Heart right ventricle (tissue), 16 donors: Measurements from ENCODE around the gene TBCK. TPM values are rescaled to one million over a fixed set of nuclear protein-coding genes. Genes with fewer than 3 reads are reported as not detected.

Source experiments
- ATAC-seq, 8 donors: fragments of 200-7000 bp; cut with Tn5 transposase; one replicate each; pipeline ENCODE4 v1.9.1; 2020; ENCODE audit warnings: mild to moderate bottlenecking in 8 of 8, moderate library complexity in 8 of 8, moderate number of reproducible peaks in 1 of 8
- DNase-seq, 2 donors: peaks; one replicate each; pipeline ENCODE4 v3.0.0-alpha.2; 2020
- H3K27ac ChIP-seq, 10 donors: fragments of 200-600 bp; sonication (generic) in 2 of 10; one replicate each; pipeline versions ENCODE4 v1.5.0 to v1.8.0; 2020 to 2022; ENCODE audit warnings: mild to moderate bottlenecking in 3 of 10
- H3K27me3 ChIP-seq, 7 donors: fragments of 200-600 bp; one replicate each; pipeline ENCODE4 v1.8.0; 2021 to 2022; ENCODE audit warnings: mild to moderate bottlenecking in 2 of 7
- H3K36me3 ChIP-seq, 9 donors: fragments of 200-600 bp; sonication (generic) in 1 of 9; one replicate each; pipeline versions ENCODE4 v1.5.0 to v1.8.0; 2020 to 2022; ENCODE audit warnings: mild to moderate bottlenecking in 2 of 9
- H3K4me1 ChIP-seq, 9 donors: fragments of 200-600 bp; sonication (generic) in 1 of 9; one replicate each; pipeline versions ENCODE4 v1.5.0 to v1.8.0; 2020 to 2022; ENCODE audit warnings: mild to moderate bottlenecking in 4 of 9
- H3K4me3 ChIP-seq, 10 donors: fragments of 200-600 bp; sonication (generic) in 2 of 10; one replicate each; pipeline versions ENCODE4 v1.5.0 to v1.8.0; 2020 to 2022; ENCODE audit warnings: mild to moderate bottlenecking in 7 of 10, moderate library complexity in 2 of 10
- H3K9me3 ChIP-seq, 11 donors: fragments of 200-600 bp in 10 of 11; sonication (generic) in 2 of 11; one replicate each; pipeline versions ENCODE4 v1.5.0 to v1.8.0; 2013 to 2022; ENCODE audit warnings: mild to moderate bottlenecking in 2 of 11, control low read depth in 1 of 11, moderate library complexity in 1 of 11
- WGBS, 2 donors: extraction: QIAGEN DNeasy Blood & Tissue Kit; methylation state at CpG; one replicate each; pipeline ENCODE4 v1.1.7; 2013; ENCODE audit warnings: inconsistent platforms in 1 of 2; 5-methylcytosine and 5-hydroxymethylcytosine counted together
- intact Hi-C, 10 donors: fragments of 100-400 bp; cut with DNase I; formaldehyde crosslinking; loops; one replicate each; pipeline versions ENCODE4 v1.11.1 to v1.14.2; 2022
- polyA plus RNA-seq, 2 donors: library from polyadenylated mRNA; stranded (reverse); fragments of 200-250 nt; gene quantifications; one replicate each; pipeline ENCODE4 v1.2.3, GENCODE V29; 2013
- total RNA-seq, 10 donors: library from RNA; stranded (reverse); fragmentation: NEBNext Ultra II Directional in 3 of 10; extraction: Animal tissue kit (Norgen Biotek cat#: 25700) in 3 of 10; gene quantifications; one replicate each; pipeline versions ENCODE4 v1.2.1 to v1.2.4, GENCODE V29; 2021 to 2023
- TF ChIP-seq, protein P1 (sequence below), 9 donors: fragments of 200-600 bp; sonication (generic) in 2 of 9; IDR thresholded peaks; one replicate each; pipeline versions ENCODE4 v1.5.0 to v1.8.0; 2021 to 2022; ENCODE audit warnings: antibody characterized with exemption in 9 of 9, mild to moderate bottlenecking in 5 of 9, moderate library complexity in 1 of 9
- donor health status: Arrhythmogenic right ventricular cardiomyopathy.
- donor health status: ischemic (EF 13 %, LVEDD 7.1; RV severe dilation, severe dysfunction).
- donor health status: healthy with polysubstance abuse.
- donor health status: DM: no; HTN: yes; CAD: no.
- donor health status: DM: no; HTN: no; CAD: no.
- donor health status: ischemic (EF 25% LVEDD 6.9; RV normal size, moderate dysfunction).
- donor health status: ischemic (EF 25% LVEDD 5.7; RV mildly dilated, moderate dysfunction).
- donor health status: healthy.
- donor health status: DM: yes; HTN: yes; CAD: no.
- donor health status: Ischemic cardiomyopathy.
- donor health status: ischemic (EF 35%, LVEDD 5.7; RV mildly dilated, moderate dysfunction).
- donor health status: nonischemic (EF 11% LVEDD 7.7; RV severe dilation, severe dysfunction).
- donor health status: DM: yes; HTN: yes; CAD: no.
- donor health status: PGD.
- donor health status: ischemic (EF 29% LVEDD 5.4; RV normal size, mild dysfunction).
- donor health status: nonischemic (EF 23%, LVEDD 6.1; RV moderate dilation, normal function).

TBCK gene
- total and polyA plus RNA-seq, 12 donors, result 5.0 to 22.8 (median 17.4) TPM

DNA sequence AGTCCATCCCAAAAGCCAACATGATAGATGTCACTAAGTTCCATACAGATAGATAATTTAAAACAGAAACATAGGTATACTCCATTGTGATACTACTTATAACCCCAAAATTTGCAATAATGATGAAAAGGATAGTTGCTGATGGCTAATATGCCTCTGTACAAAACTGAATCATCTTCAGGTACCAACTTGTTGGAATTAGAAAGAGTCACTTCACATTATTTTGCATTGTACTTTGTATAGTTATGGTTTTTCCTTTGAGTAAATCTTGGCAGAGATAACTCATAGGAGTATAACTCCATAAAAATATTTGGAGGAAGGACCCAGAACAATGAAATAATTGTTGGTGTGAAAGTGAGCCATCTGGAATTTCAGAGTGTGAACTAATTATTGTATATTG is 35.0 kb upstream of the TBCK start:
- intact Hi-C loops, result no loop called here

GRCh38 chr4:106347167-106347566 is 31.2 kb upstream of the TBCK start:
- peaks cover 0 to 22% (median 8%) of the 10 kb centered on the region in 9 donors for H3K4me1 ChIP-seq
- intact Hi-C loops, result no loop called here
- no peak for DNase-seq
- H3K27ac ChIP-seq, result no peak overlapping the region
- H3K9me3 ChIP-seq, result no peaks in the 10 kb centered on the region
- TF ChIP-seq, protein P1, sequence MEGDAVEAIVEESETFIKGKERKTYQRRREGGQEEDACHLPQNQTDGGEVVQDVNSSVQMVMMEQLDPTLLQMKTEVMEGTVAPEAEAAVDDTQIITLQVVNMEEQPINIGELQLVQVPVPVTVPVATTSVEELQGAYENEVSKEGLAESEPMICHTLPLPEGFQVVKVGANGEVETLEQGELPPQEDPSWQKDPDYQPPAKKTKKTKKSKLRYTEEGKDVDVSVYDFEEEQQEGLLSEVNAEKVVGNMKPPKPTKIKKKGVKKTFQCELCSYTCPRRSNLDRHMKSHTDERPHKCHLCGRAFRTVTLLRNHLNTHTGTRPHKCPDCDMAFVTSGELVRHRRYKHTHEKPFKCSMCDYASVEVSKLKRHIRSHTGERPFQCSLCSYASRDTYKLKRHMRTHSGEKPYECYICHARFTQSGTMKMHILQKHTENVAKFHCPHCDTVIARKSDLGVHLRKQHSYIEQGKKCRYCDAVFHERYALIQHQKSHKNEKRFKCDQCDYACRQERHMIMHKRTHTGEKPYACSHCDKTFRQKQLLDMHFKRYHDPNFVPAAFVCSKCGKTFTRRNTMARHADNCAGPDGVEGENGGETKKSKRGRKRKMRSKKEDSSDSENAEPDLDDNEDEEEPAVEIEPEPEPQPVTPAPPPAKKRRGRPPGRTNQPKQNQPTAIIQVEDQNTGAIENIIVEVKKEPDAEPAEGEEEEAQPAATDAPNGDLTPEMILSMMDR (IDR thresholded peaks at IDR 0.05), result no peak
- no peaks in the 10 kb centered on the region for H3K27me3 ChIP-seq
- 92 to 93% methylated on average over 1 of the region's 1 CpG for WGBS, 2 donors
- H3K4me3 ChIP-seq, result no peak overlapping the region
- ATAC-seq, result no peak
- H3K36me3 ChIP-seq, result peaks cover 0 to 62% (median 5%) of the 10 kb centered on the region in 9 donors

More for the DNA sequence above, 35.0 kb upstream of the TBCK start:
- H3K9me3 ChIP-seq, result no peaks in the 10 kb centered on the region
- no peak overlapping the region for H3K27ac ChIP-seq
- no peak for DNase-seq
- H3K27me3 ChIP-seq, result no peaks in the 10 kb centered on the region
- no peak overlapping the region for H3K4me3 ChIP-seq
- no peak for ATAC-seq
- H3K4me1 ChIP-seq, result peaks cover 0 to 17% (median 0%) of the 10 kb centered on the region in 9 donors
- TF ChIP-seq, protein P1 (IDR thresholded peaks at IDR 0.05), result no peak
- H3K36me3 ChIP-seq, result peaks cover 0 to 57% (median 5%) of the 10 kb centered on the region in 9 donors

DNA sequence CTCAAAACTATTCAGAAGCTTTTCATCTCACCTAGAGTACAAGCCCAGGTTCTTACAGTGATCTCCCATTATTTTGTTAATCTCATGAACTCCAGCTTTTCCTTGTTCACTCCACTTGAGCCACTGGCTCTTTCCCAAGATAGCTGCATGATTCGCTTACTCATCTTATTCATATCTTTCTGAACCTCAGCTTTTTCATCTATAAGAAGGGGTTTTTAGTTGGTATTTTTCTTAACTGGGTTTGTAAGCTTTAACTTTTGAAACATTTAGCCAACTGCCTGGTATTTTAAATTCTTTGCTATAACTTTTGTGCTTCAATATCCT is 28.6 kb upstream of the TBCK start:
- H3K36me3 ChIP-seq, result peaks cover 0 to 63% (median 11%) of the 10 kb centered on the region in 9 donors
- intact Hi-C loops, result no loop called here

GRCh38 chr4:106343865-106344646 is 28.0 kb upstream of the TBCK start:
- Histone ChIP-seq H3K27ac (no peak overlapping the region), H3K4me3 (no peak overlapping the region), H3K4me1 (peaks cover 0 to 22% (median 8%) of the 10 kb centered on the region in 9 donors), H3K9me3 (peaks cover 0 to 18% (median 0%) of the 10 kb centered on the region in 11 donors), H3K27me3 (no peaks in the 10 kb centered on the region), H3K36me3 (peaks cover 0 to 63% (median 11%) of the 10 kb centered on the region in 9 donors)
- DNase-seq, result no peak
- intact Hi-C loops, result no loop called here
- TF ChIP-seq, protein P1 (IDR thresholded peaks at IDR 0.05), result no peak
- 98 to 100% methylated on average over 2 of the region's 2 CpGs for WGBS, 2 donors
- ATAC-seq, result no peak

More for the DNA sequence above, 28.6 kb upstream of the TBCK start:
- Histone ChIP-seq H3K27me3 (no peaks in the 10 kb centered on the region), H3K4me1 (peaks cover 0 to 22% (median 8%) of the 10 kb centered on the region in 9 donors), H3K4me3 (no peak overlapping the region), H3K27ac (no peak overlapping the region), H3K9me3 (peaks cover 0 to 18% (median 0%) of the 10 kb centered on the region in 11 donors)
- TF ChIP-seq, protein P1 (IDR thresholded peaks at IDR 0.05), result no peak
- DNase-seq (no peak), ATAC-seq (no peak)
- 71 to 79% methylated on average over 1 of the region's 1 CpG for WGBS, 2 donors
